HEK293T (cell line): Measurements from ENCODE around the gene SLC51A.

Experiments used
- CTCF ChIA-PET: fragments of 350-600 bp; formaldehyde crosslinking; extraction: SDS; loops from one replicate; lab custom pipeline; 2021; ENCODE audit warnings: antibody characterized with exemption, inconsistent platforms; lab: Yijun Ruan, JAX
- POLR2A ChIA-PET: fragments of 350-600 bp; formaldehyde crosslinking; extraction: SDS; loops from one replicate; lab custom pipeline; 2020; ENCODE audit warnings: antibody characterized with exemption, inconsistent platforms; lab: Yijun Ruan, JAX
- DNase-seq: peaks from one replicate; pipeline ENCODE4 v3.0.0; 2012; ENCODE audit warnings: mixed read lengths; ENCODE audit errors: extremely low spot score
- ARNT ChIP-seq: fragments of 450-650 bp; IDR thresholded peaks from 2 replicates; pipeline ENCODE4 v1.6.1; 2017; ENCODE audit warnings: mild to moderate bottlenecking
- BHLHE40 ChIP-seq: fragments of 450-650 bp; IDR thresholded peaks from 2 replicates; pipeline ENCODE4 v1.6.1; 2016; ENCODE audit warnings: mild to moderate bottlenecking, moderate library complexity, borderline replicate concordance
- CTBP1 ChIP-seq: fragments of 450-650 bp; IDR thresholded peaks from 2 replicates; pipeline ENCODE4 v1.6.1; 2016; ENCODE audit warnings: borderline replicate concordance
- ELF4 ChIP-seq: fragments of 450-650 bp; IDR thresholded peaks from 2 replicates; pipeline ENCODE4 v1.6.1; 2017; ENCODE audit warnings: antibody characterized with exemption
- FOXA1 ChIP-seq: fragments of 450-650 bp; IDR thresholded peaks from 2 replicates; pipeline ENCODE4 v1.6.1; 2016; ENCODE audit warnings: mild to moderate bottlenecking
- FOXK2 ChIP-seq: fragments of 450-650 bp; IDR thresholded peaks from 2 replicates; pipeline ENCODE4 v1.6.1; 2016; ENCODE audit warnings: mild to moderate bottlenecking
- FOXM1 ChIP-seq: fragments of 450-650 bp; IDR thresholded peaks from 2 replicates; pipeline ENCODE4 v1.6.1; 2017; ENCODE audit warnings: mild to moderate bottlenecking, borderline replicate concordance
- HDGF ChIP-seq: fragments of 450-650 bp; IDR thresholded peaks from 2 replicates; pipeline ENCODE4 v1.6.1; 2017; ENCODE audit warnings: antibody characterized with exemption, borderline replicate concordance
- L3MBTL2 ChIP-seq: fragments of 450-650 bp; conservative IDR thresholded peaks from 2 replicates; pipeline ENCODE4 v1.6.1; 2016; ENCODE audit warnings: mild to moderate bottlenecking
- LEF1 ChIP-seq: fragments of 450-650 bp; IDR thresholded peaks from 2 replicates; pipeline ENCODE4 v1.6.1; 2017; ENCODE audit warnings: mild to moderate bottlenecking, borderline replicate concordance
- NFRKB ChIP-seq: fragments of 450-650 bp; IDR thresholded peaks from 2 replicates; pipeline ENCODE4 v1.6.1; 2016; ENCODE audit warnings: mild to moderate bottlenecking, moderate library complexity
- SP1 ChIP-seq: fragments of 450-650 bp; IDR thresholded peaks from 2 replicates; pipeline ENCODE4 v1.6.1; 2017
- SUZ12 ChIP-seq: fragments of 450-650 bp; IDR thresholded peaks from 2 replicates; pipeline ENCODE4 v1.6.1; 2016; ENCODE audit warnings: mild to moderate bottlenecking
- TARDBP ChIP-seq: fragments of 450-650 bp; IDR thresholded peaks from 2 replicates; pipeline ENCODE4 v1.6.1; 2016
- ZNF384 ChIP-seq: fragments of 450-650 bp; IDR thresholded peaks from 2 replicates; pipeline ENCODE4 v1.6.1; 2016
- TF ChIP-seq, protein P1 (sequence below): fragments of 450-650 bp; IDR thresholded peaks from 2 replicates; pipeline ENCODE4 v1.6.1; 2016

The SLC51A gene

DNA sequence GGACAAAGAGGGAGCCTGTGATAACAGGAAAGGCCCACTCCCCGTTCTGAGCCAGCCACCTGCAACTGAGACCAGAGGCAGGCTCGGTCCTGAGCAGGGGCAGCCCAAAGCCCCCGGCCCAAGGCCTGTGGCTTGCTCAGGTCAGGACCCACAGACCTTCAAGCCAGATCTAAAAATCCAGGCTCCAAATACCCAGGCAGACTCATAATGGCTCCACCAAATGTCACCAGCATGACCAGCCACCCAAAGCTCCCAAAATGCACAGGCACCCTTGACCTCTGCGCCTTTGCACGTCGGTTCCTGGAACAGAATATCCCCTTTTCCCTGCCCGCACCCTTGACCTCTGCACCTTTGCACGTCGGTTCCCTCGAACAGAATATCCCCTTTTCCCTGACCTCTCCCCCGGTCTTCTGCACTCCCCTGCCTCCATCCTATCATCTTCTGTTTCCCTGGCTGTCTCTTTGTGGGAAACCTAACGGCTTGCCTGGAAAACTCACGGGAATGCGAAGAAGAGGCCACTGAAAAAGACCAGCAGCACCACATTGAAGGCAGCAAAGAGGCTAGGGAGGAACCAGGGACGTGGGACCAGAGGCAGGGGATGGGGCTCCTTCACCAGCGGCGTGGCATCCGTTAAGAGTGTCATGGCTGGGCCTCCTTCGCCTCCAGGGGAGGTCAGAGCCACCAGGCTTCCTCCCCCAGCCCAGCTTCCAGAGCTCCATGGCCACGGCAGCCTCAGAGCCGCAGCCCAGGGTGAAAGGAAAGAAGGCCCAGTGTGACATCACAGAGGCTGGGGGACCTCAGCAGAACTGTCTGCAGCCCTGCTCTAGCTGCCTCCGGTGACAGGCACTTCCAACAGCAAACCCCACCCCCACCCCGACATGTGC, 5.4 kb upstream of the SLC51A start, which contains the start of gene ZDHHC19:
TSS of gene ZDHHC19 (minus strand) at position 728 of the 884 bp plus-strand sequence. CDS start at position 643, 85 bp downstream.
- ChIA-PET CTCF (no interaction called here), POLR2A (interaction anchor here (0.6 kb wide), 1 partner anchor 247 kb away, joined by 3 read pairs; no protein-coding TSS in a partner anchor)
- TF ChIP-seq ELF4 (no peak), SUZ12 (no peak), HDGF (no peak), TARDBP (no peak), L3MBTL2 (no peak), NFRKB (no peak)
- DNase-seq: no peak

GRCh38 chr3:196214783-196215441, 1.4 kb upstream of the SLC51A start:
- ChIA-PET POLR2A (no interaction called here), CTCF (no interaction called here)
- TF ChIP-seq CTBP1: no peak
- TF ChIP-seq SP1: no peak
- TF ChIP-seq ARNT: no peak
- TF ChIP-seq FOXK2: no peak
- TF ChIP-seq, protein P1, sequence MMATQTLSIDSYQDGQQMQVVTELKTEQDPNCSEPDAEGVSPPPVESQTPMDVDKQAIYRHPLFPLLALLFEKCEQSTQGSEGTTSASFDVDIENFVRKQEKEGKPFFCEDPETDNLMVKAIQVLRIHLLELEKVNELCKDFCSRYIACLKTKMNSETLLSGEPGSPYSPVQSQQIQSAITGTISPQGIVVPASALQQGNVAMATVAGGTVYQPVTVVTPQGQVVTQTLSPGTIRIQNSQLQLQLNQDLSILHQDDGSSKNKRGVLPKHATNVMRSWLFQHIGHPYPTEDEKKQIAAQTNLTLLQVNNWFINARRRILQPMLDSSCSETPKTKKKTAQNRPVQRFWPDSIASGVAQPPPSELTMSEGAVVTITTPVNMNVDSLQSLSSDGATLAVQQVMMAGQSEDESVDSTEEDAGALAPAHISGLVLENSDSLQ: no peak
- no peak for TF ChIP-seq BHLHE40
- TF ChIP-seq NFRKB: no peak
- no peak for TF ChIP-seq ZNF384
- DNase-seq: no peak

DNA sequence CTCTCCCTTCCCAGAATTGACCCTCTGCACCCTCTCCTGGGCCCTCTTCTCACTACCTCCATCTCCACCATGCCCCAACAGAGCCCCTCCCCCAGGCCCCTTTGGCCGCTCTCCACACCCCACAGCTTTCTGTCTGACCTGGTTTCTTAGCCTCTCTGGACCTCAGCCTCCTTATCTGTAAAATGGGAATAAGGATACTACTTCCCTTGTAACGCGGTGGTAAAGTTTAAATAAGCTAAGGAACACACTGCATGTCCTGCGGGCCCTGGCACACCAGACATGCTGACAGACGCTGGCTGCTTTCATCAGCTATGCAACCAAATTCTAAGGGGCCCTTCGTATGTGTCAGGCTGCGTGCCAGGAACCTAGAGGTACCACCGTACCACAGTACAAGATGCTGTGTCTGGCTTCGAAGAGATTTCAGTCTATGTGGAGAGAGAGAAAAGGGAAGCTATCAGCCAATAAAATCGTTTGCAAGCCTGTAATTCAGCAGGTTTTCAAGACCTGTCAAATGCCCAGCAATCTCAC, 777 bp upstream of the SLC51A start:
- TF ChIP-seq FOXM1 (no peak), HDGF (no peak), ELF4 (no peak), ZNF384 (no peak), LEF1 (no peak), ARNT (no peak), CTBP1 (no peak), FOXK2 (no peak), TARDBP (no peak)
- TF ChIP-seq, protein P1: no peak
- no peak for DNase-seq
- CTCF ChIA-PET: no interaction called here
- POLR2A ChIA-PET: no interaction called here

DNA sequence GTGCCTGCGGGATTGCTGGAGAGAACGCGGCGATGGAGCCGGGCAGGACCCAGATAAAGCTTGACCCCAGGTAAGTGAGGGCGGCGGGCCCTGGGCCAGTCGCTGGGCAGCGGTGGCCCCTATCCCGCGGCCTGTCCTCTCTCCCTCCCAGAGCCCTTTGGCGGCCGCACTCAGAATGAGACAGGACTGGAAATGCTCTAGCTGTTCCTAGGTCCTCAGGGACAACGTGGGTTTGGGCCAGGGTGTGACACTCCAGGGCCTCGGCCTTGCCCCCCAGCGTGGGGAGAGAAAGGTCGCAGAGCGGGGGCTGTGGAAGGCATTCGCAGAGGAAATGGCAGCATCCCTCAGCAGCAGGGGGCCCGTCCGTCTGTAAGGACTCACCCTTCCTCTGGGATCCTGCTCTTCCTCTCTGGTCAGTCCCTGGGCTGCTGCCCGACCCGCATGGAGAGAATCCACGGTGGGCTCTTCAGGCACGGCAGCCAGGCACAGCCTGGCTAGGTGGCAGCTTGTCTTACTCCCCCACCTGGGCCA, 412 bp downstream of the SLC51A start:
- TF ChIP-seq FOXA1 (no peak), BHLHE40 (no peak), ARNT (no peak), HDGF (no peak), CTBP1 (no peak), LEF1 (no peak), NFRKB (no peak), FOXK2 (no peak), FOXM1 (no peak), ZNF384 (no peak), L3MBTL2 (no peak), ELF4 (no peak), SUZ12 (no peak), SP1 (no peak), TARDBP (no peak)
- TF ChIP-seq, protein P1: no peak
- ChIA-PET POLR2A (no interaction called here), CTCF (no interaction called here)
- DNase-seq: no peak

DNA sequence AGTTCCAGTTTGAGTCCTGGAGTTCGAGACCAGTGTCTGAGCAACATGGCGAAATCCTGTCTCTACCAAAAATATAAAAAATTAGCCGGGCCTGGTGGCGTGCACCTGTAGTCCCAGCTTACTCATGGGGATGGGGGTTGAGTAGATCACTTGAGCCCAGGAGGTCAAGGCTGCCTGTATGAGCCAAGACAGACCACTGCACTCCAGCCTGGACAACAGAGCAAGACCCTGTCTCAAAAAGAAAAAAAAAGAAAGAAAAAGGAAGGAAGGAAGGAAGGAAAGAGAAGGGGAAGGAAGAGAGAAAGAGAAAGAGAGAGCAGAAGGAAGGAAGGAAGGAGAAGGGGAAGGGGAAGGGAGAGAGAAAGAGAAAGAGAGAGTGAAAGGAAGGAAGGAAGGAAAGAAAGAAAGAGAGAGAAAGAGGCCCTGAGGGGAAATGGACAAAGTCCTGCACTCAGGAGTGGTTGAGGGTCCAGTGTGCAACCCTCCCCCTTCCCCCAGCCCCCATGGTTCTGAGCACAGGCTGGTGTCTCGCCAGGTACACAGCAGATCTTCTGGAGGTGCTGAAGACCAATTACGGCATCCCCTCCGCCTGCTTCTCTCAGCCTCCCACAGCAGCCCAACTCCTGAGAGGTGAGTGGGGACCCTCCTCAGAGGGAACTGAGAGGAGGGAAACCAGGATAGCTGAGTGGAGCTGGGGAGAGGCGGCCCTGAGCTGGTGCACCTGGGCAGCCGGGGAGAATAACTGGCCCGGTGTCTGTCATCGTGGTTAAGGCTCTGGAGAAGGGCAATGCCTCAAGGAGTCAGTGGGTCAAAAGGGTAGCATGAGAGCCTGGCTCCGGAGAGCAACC, 1.2 kb downstream of the SLC51A start:
- ChIA-PET CTCF (interaction anchor here (0.6 kb wide), 1 partner anchor 267 kb away, joined by 3 read pairs; no protein-coding TSS in a partner anchor), POLR2A (no interaction called here)
- TF ChIP-seq FOXA1 (no peak), CTBP1 (no peak), ELF4 (no peak), SP1 (no peak)
- DNase-seq: no peak
